Stomach (tissue), 9 donors: ENCODE data around the gene SMG9. TPM values are rescaled to one million over a fixed set of nuclear protein-coding genes. Genes with fewer than 3 reads are reported as not detected.

Experiments
- DNase-seq, 2 donors: peaks; one replicate each; pipeline versions ENCODE4 v3.0.0 to v3.0.0-alpha.2; 2013 to 2019
- H3K27ac ChIP-seq, 5 donors: fragments of 200-600 bp in 4 of 5; sonication (generic) in 4 of 5; one replicate each; pipeline ENCODE4 v1.5.1; 2013 to 2019; ENCODE audit warnings: mild to moderate bottlenecking in 1 of 5, moderate library complexity in 1 of 5
- H3K27me3 ChIP-seq, 3 donors: fragments of 200-600 bp; sonication (generic); one replicate each; pipeline ENCODE4 v1.5.1; 2017 to 2019; ENCODE audit warnings: mixed run types in 1 of 3
- H3K36me3 ChIP-seq, 4 donors: fragments of 200-600 bp; sonication (generic); 1 replicate in 3 of 4; 2 replicates in 1 of 4; pipeline ENCODE4 v1.5.1; 2016 to 2019
- H3K4me1 ChIP-seq, 4 donors: fragments of 200-600 bp; sonication (generic); one replicate each; pipeline ENCODE4 v1.5.1; 2016 to 2019
- H3K4me3 ChIP-seq, 4 donors: fragments of 200-600 bp; sonication (generic) in 3 of 4; one replicate each; pipeline ENCODE4 v1.5.1; 2016 to 2019; ENCODE audit warnings: mild to moderate bottlenecking in 1 of 4
- H3K9me3 ChIP-seq, 4 donors: fragments of 200-600 bp; sonication (generic); one replicate each; pipeline ENCODE4 v1.5.1; 2016 to 2019
- CTCF ChIP-seq, 7 experiments: fragments of 450-650 bp in 4 of 7; fragments of 200-600 bp in 3 of 7; sonication (generic) in 3 of 7; IDR thresholded peaks; one replicate each; pipeline ENCODE4 v1.5.1; 2016 to 2019; ENCODE audit warnings: antibody characterized with exemption in 7 of 7, control low read depth in 2 of 7, mild to moderate bottlenecking in 1 of 7
- EP300 ChIP-seq: sonication (generic); formaldehyde crosslinking; IDR thresholded peaks from one replicate; pipeline ENCODE4 v1.6.1; 2017; ENCODE audit warnings: antibody characterized with exemption
- POLR2A ChIP-seq, 4 donors: fragments of 450-650 bp; IDR thresholded peaks; one replicate each; pipeline ENCODE4 v1.6.1; 2016; ENCODE audit warnings: antibody characterized with exemption in 4 of 4, control low read depth in 2 of 4, mild to moderate bottlenecking in 1 of 4, moderate library complexity in 1 of 4
- POLR2AphosphoS5 ChIP-seq, 3 donors: sonication (generic); formaldehyde crosslinking; IDR thresholded peaks; one replicate each; pipeline ENCODE4 v1.6.1; 2016; ENCODE audit warnings: antibody characterized with exemption in 3 of 3
- WGBS, 5 donors: extraction: QIAGEN DNeasy Blood & Tissue Kit in 3 of 5; methylation state at CpG; one replicate each; pipeline versions ENCODE4 v1.1.5 to v1.1.7; 2013 to 2018; 5-methylcytosine and 5-hydroxymethylcytosine counted together
- intact Hi-C: fragments of 100-400 bp; cut with DNase I; formaldehyde crosslinking; loops from one replicate; pipeline ENCODE4 v1.15.1; 2023; ENCODE audit warnings: low total_unique reads
- polyA plus RNA-seq, 3 donors: library from polyadenylated mRNA; stranded (reverse); fragments of 200-250 nt; gene quantifications; one replicate each; pipeline ENCODE4 v1.2.3, GENCODE V29; 2013
- total RNA-seq, 5 donors: library from RNA; depleted of rRNA; stranded (reverse); fragments of >200 nt; gene quantifications; one replicate each; pipeline versions ENCODE4 v1.1.0 to v1.2.3, GENCODE V29; 2014 to 2016
- donor health status: healthy with polysubstance abuse.
- donor health status: Bipolar disorder and iron deficiency.
- donor health status: healthy.

SMG9 gene
- total and polyA plus RNA-seq, 8 donors: 3.5 to 59.4 (median 17.0) TPM

- peaks cover 0 to 12% (median 0%) of the 10 kb centered on the region in 3 donors for H3K27me3 ChIP-seq
- intact Hi-C loops: no loop called here
- H3K4me3 ChIP-seq: no peak overlapping the region
- DNase-seq: no peak
- TF ChIP-seq POLR2AphosphoS5 (IDR thresholded peaks at IDR 0.05): no peak
- TF ChIP-seq EP300: no peak
- TF ChIP-seq POLR2A (IDR thresholded peaks at IDR 0.05): no peak
- no peak for TF ChIP-seq CTCF (IDR thresholded peaks at IDR 0.05)
- 58 to 79% (median 72%) methylated on average over 3 of the region's 3 CpGs for WGBS, 5 donors
- no peaks in the 10 kb centered on the region for H3K4me1 ChIP-seq
- no peaks in the 10 kb centered on the region for H3K36me3 ChIP-seq
- peaks cover 5 to 12% (median 9%) of the 10 kb centered on the region in 4 donors for H3K9me3 ChIP-seq
- H3K27ac ChIP-seq: no peak overlapping the region
Measured at GRCh38 chr19:43713208-43713607, 41.6 kb downstream of the SMG9 start.

- Histone ChIP-seq H3K36me3 (no peaks in the 10 kb centered on the region), H3K27ac (no peak overlapping the region), H3K9me3 (peaks cover 5 to 12% (median 9%) of the 10 kb centered on the region in 4 donors), H3K4me3 (no peak overlapping the region), H3K27me3 (peaks cover 0 to 12% (median 0%) of the 10 kb centered on the region in 3 donors), H3K4me1 (no peaks in the 10 kb centered on the region)
- 64 to 74% (median 68%) methylated on average over 12 of the region's 12 CpGs for WGBS, 5 donors
- TF ChIP-seq CTCF (IDR thresholded peaks at IDR 0.05) (no peak), POLR2A (IDR thresholded peaks at IDR 0.05) (no peak), EP300 (no peak), POLR2AphosphoS5 (IDR thresholded peaks at IDR 0.05) (no peak)
- no peak for DNase-seq
- intact Hi-C loops: no loop called here
Measured at GRCh38 chr19:43711751-43712355, 42.9 kb downstream of the SMG9 start.

- H3K36me3 ChIP-seq: no peaks in the 10 kb centered on the region
- no peaks in the 10 kb centered on the region for H3K4me1 ChIP-seq
- intact Hi-C loops: no loop called here
- no peak overlapping the region for H3K27ac ChIP-seq
- no peak for DNase-seq
- 59 to 91% (median 62%) methylated on average over 2 of the region's 2 CpGs for WGBS, 5 donors
- H3K4me3 ChIP-seq: no peak overlapping the region
- peaks cover 0 to 12% (median 0%) of the 10 kb centered on the region in 3 donors for H3K27me3 ChIP-seq
- peaks cover 5 to 12% (median 9%) of the 10 kb centered on the region in 4 donors for H3K9me3 ChIP-seq
- TF ChIP-seq EP300 (no peak), POLR2A (IDR thresholded peaks at IDR 0.05) (no peak), POLR2AphosphoS5 (IDR thresholded peaks at IDR 0.05) (no peak), CTCF (IDR thresholded peaks at IDR 0.05) (no peak)
Measured at GRCh38 chr19:43708716-43709115, 46.0 kb downstream of the SMG9 start.

DNA sequence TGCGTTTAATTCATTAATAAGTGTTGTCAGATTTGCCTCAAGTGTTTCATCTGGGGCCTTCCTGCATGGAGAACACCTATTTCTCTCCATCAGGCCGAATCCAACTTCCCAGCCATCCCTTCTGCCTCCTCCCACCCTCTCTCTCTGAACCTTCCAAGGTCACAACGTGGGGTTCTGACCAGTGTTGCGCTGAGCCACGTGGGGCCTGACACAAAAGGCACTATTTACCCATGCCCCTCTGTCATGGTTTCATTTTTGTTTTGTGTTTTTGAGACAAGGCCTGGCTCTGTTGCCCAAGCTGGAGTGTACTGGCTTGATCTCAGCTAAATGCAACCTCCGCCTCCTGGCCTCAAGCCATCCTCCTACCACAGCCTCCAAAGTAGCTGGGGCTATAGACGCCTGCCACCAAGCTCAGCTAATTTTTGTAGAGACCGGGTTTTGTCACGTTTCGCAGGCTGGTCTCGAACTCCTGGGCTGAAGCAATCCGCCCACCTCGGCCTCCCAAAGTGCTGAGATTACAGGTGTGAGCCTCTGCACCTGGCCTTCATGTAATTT, 47.5 kb downstream of the SMG9 start:
- Histone ChIP-seq H3K9me3 (peaks cover 5 to 12% (median 9%) of the 10 kb centered on the region in 4 donors), H3K27ac (no peak overlapping the region), H3K36me3 (no peaks in the 10 kb centered on the region), H3K4me1 (no peaks in the 10 kb centered on the region), H3K27me3 (peaks cover 0 to 7% (median 0%) of the 10 kb centered on the region in 3 donors), H3K4me3 (no peak overlapping the region)
- no peak for TF ChIP-seq POLR2A (IDR thresholded peaks at IDR 0.05)
- no peak for TF ChIP-seq EP300
- TF ChIP-seq CTCF (IDR thresholded peaks at IDR 0.05): no peak
- WGBS, 5 donors: 77 to 84% (median 80%) methylated on average over 13 of the region's 13 CpGs
- intact Hi-C loops: no loop called here
- no peak for DNase-seq
